Keratinocyte (primary cell): ENCODE data around the gene HOXD11. TPM values are rescaled to one million over a fixed set of nuclear protein-coding genes. Genes with fewer than 3 reads are reported as not detected.

Source experiments
- DNase-seq: peaks from one replicate; pipeline ENCODE4 v3.0.0-alpha.2; 2011; ENCODE audit warnings: low read depth, missing footprints, low spot score
- FAIRE-seq: peaks from 2 replicates; lab custom pipeline; 2011; peaks lifted over from hg19 to GRCh38; lab: Jason Lieb, UNC
- H2AFZ ChIP-seq: 2 replicates; pipeline ENCODE4 v1.6.0; 2012; ENCODE audit warnings: low read length, control low read depth, inconsistent platforms; ENCODE audit not compliant: control insufficient read depth
- H3K27ac ChIP-seq: 2 replicates; pipeline ENCODE4 v1.5.1; 2011; ENCODE audit warnings: low read length; ENCODE audit not compliant: control insufficient read depth, insufficient read depth
- H3K27me3 ChIP-seq: 3 replicates; pipeline ENCODE4 v1.6.0; 2011; ENCODE audit warnings: low read length; ENCODE audit not compliant: control insufficient read depth, insufficient read depth; ENCODE audit errors: extremely low read depth
- H3K36me3 ChIP-seq, 2 experiments: 2 replicates in 1 of 2; 3 replicates in 1 of 2; pipeline ENCODE4 v1.5.1; 2011; ENCODE audit warnings: low read length in 2 of 2, mild to moderate bottlenecking in 1 of 2; ENCODE audit not compliant: control insufficient read depth in 2 of 2, insufficient read depth in 2 of 2; ENCODE audit errors: extremely low read depth in 1 of 2
- H3K4me1 ChIP-seq: 3 replicates; pipeline ENCODE4 v1.5.1; 2011; ENCODE audit warnings: low read length; ENCODE audit not compliant: control insufficient read depth, insufficient read depth; ENCODE audit errors: extremely low read depth
- H3K4me2 ChIP-seq: 3 replicates; pipeline ENCODE4 v1.6.0; 2011; ENCODE audit warnings: low read depth, low read length; ENCODE audit not compliant: control insufficient read depth, insufficient read depth; ENCODE audit errors: extremely low read depth
- H3K4me3 ChIP-seq, 3 experiments: fragments of 200-600 bp in 1 of 3; sonication (generic) in 1 of 3; 2 replicates in 2 of 3; 3 replicates in 1 of 3; pipeline ENCODE4 v1.5.1; 2011 to 2016; ENCODE audit warnings: low read length in 3 of 3, mild to moderate bottlenecking in 3 of 3, control low read depth in 2 of 3, inconsistent platforms in 1 of 3, low read depth in 1 of 3, mixed read lengths in 1 of 3, mixed run types in 1 of 3, moderate library complexity in 1 of 3; ENCODE audit not compliant: control insufficient read depth in 2 of 3, insufficient read depth in 2 of 3; ENCODE audit errors: extremely low read depth in 1 of 3
- H3K79me2 ChIP-seq: 2 replicates; pipeline ENCODE4 v1.6.0; 2012; ENCODE audit warnings: low read length; ENCODE audit not compliant: control insufficient read depth, insufficient read depth
- H3K9ac ChIP-seq: 3 replicates; pipeline ENCODE4 v1.6.0; 2011; ENCODE audit warnings: low read length; ENCODE audit not compliant: control insufficient read depth, insufficient read depth; ENCODE audit errors: extremely low read depth
- H3K9me1 ChIP-seq: 3 replicates; pipeline ENCODE4 v1.6.0; 2011; ENCODE audit warnings: low read length; ENCODE audit not compliant: control insufficient read depth, insufficient read depth; ENCODE audit errors: extremely low read depth
- H3K9me3 ChIP-seq: 2 replicates; pipeline ENCODE4 v1.5.1; 2012; ENCODE audit warnings: low read depth, low read length; ENCODE audit not compliant: control insufficient read depth
- H4K20me1 ChIP-seq: 3 replicates; pipeline ENCODE4 v1.6.0; 2011; ENCODE audit warnings: low read length; ENCODE audit not compliant: control insufficient read depth, insufficient read depth; ENCODE audit errors: extremely low read depth
- EZH2 ChIP-seq: IDR thresholded peaks from one replicate; pipeline ENCODE4 v1.6.1; 2012; ENCODE audit warnings: inconsistent platforms, mild to moderate bottlenecking, low read length, moderate library complexity
- dilution Hi-C: fragments of 300-500 bp; cut with MboI; formaldehyde crosslinking; loops from one replicate; pipeline ENCODE4 v1.7.0; 2020; ENCODE audit warnings: low sequenced_read_pairs; ENCODE audit not compliant: extremely low pct_ligation_motif_present
- polyA plus RNA-seq, 5 experiments: library from polyadenylated mRNA; depleted of rRNA in 3 of 5; stranded (reverse) in 3 of 5; stranded (forward) in 1 of 5; unstranded in 1 of 5; fragments of >200 nt; gene quantifications; 1 replicate in 1 of 5; 2 replicates in 3 of 5; 3 replicates in 1 of 5; pipeline versions ENCODE4 v1.2.1 to v1.2.3, GENCODE V29; 2011 to 2012; ENCODE audit warnings: missing spikeins in 2 of 5, low read depth in 1 of 5, low replicate concordance in 1 of 5
- TF ChIP-seq, protein P1 (sequence below), 3 experiments: IDR thresholded peaks in 1 of 3; conservative IDR thresholded peaks in 1 of 3; optimal IDR thresholded peaks in 1 of 3; 2 replicates in 2 of 3; 3 replicates in 1 of 3; pipeline versions ENCODE3 to v1.5.1; 2011; ENCODE audit warnings: low read length in 3 of 3, mild to moderate bottlenecking in 3 of 3, moderate library complexity in 2 of 3, control low read depth in 1 of 3, inconsistent platforms in 1 of 3; ENCODE audit not compliant: insufficient read depth in 2 of 3; ENCODE audit errors: extremely low read depth in 1 of 3

Gene HOXD11
- polyA plus RNA-seq, 1 donor (not counting 4 experiments of a cell fraction or from before 2014, with no cell fraction given), result not detected

DNA sequence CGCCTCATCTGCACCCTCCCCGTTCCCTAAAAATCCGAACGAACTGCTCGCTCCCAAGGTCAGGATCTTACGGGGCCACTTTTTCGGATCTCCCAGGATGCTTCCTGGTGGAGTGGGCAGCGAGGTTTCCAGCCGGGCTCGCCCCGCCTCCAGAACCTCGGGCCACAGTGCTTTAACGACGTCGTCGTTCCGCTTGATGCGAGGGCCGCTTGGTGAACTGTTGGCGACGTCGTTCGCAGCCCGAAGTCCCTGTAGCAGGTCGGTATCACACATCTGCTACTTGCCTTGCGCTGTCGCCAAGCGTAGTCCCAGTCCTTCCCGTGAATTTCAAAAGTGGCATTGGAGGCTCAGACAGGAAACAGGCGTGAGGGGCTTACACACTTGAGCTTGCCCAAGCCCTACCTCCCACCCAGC lies 38.7 kb upstream of the HOXD11 start:
- H3K4me1 ChIP-seq, result no peaks in the 10 kb centered on the region
- H3K4me2 ChIP-seq, result no peak overlapping the region
- DNase-seq (no peak), FAIRE-seq (no peak)
- no peak overlapping the region for H3K4me3 ChIP-seq
- no peak overlapping the region for H3K27ac ChIP-seq
- H3K9me1 ChIP-seq, result no peaks in the 10 kb centered on the region
- peaks cover 2% of the 10 kb centered on the region for H4K20me1 ChIP-seq
- H3K79me2 ChIP-seq, result no peaks in the 10 kb centered on the region
- H3K27me3 ChIP-seq, result peaks cover 86% of the 10 kb centered on the region
- H3K36me3 ChIP-seq, result no peaks in the 10 kb centered on the region
- dilution Hi-C loops, result no loop called here
- no peak overlapping the region for H2AFZ ChIP-seq
- peak; percentile 41 for TF ChIP-seq EZH2
- TF ChIP-seq, protein P1, sequence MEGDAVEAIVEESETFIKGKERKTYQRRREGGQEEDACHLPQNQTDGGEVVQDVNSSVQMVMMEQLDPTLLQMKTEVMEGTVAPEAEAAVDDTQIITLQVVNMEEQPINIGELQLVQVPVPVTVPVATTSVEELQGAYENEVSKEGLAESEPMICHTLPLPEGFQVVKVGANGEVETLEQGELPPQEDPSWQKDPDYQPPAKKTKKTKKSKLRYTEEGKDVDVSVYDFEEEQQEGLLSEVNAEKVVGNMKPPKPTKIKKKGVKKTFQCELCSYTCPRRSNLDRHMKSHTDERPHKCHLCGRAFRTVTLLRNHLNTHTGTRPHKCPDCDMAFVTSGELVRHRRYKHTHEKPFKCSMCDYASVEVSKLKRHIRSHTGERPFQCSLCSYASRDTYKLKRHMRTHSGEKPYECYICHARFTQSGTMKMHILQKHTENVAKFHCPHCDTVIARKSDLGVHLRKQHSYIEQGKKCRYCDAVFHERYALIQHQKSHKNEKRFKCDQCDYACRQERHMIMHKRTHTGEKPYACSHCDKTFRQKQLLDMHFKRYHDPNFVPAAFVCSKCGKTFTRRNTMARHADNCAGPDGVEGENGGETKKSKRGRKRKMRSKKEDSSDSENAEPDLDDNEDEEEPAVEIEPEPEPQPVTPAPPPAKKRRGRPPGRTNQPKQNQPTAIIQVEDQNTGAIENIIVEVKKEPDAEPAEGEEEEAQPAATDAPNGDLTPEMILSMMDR (optimal IDR thresholded peaks at IDR 0.05 in 1 of 3, IDR thresholded peaks at IDR 0.05 in 1 of 3, conservative IDR thresholded peaks at IDR 0.05 in 1 of 3; ENCODE audit: extremely low read depth in 1 of 3, insufficient read depth in 2 of 3, low read length in 3 of 3), result no peak
- no peak overlapping the region for H3K9ac ChIP-seq
- H3K9me3 ChIP-seq, result no peaks in the 10 kb centered on the region

DNA sequence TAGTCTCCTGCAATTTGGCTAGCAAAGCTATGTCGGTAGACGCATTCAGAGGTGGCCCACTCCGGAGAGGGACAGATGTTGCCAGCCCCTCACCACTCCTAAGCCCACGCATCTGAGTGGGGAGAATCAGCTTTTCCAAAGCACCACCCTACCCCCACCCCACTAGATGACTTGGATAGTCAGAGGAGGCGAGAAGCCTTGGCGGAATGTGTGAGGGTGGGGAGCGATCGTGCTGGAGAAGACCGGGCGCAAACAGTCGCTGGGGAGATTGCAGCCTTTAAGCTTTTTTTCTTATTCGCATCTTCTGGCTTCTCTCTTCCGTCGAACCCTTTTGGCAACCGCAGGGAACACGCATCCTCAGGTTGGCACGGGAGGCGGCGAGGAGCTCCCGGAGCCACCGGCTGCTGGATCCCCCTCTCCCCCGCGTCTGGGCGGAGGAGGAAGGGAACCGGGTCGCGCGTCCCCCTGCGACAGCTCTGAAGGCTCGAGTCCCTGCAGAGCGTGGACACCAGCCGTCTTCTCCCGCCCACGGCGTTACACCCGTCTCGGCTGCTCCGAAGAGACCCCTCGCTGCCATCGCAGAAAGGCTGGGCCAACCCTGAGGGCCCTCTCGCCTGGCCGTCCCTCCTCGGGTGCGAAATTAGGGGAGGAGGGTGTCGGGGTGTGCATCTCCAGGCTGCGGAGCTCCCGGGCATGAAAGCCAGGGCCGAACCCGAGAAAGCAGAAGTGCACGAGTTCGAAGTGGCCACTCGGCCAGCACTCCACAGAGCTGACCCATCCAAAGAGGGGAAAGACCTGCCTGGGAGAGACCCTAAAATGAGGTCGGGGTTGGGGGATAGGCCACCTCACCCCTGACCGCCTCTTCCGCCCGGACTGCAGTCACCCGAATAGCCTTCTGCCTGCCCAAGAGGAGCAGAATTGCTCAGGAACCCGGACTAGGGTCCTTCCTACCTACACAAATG lies 35.5 kb upstream of the HOXD11 start:
- dilution Hi-C loops, result no loop called here
- Histone ChIP-seq H3K9me3 (no peaks in the 10 kb centered on the region), H3K4me3 (no peak overlapping the region), H3K79me2 (no peaks in the 10 kb centered on the region), H3K27me3 (peaks cover 99% of the 10 kb centered on the region), H4K20me1 (no peaks in the 10 kb centered on the region), H3K4me2 (no peak overlapping the region), H3K36me3 (no peaks in the 10 kb centered on the region), H3K4me1 (no peaks in the 10 kb centered on the region), H2AFZ (no peak overlapping the region), H3K9ac (no peak overlapping the region), H3K27ac (no peak overlapping the region), H3K9me1 (no peaks in the 10 kb centered on the region)
- TF ChIP-seq EZH2, result peak; percentile 88
- TF ChIP-seq, protein P1 (optimal IDR thresholded peaks at IDR 0.05 in 1 of 3, IDR thresholded peaks at IDR 0.05 in 1 of 3, conservative IDR thresholded peaks at IDR 0.05 in 1 of 3; ENCODE audit: extremely low read depth in 1 of 3, insufficient read depth in 2 of 3, low read length in 3 of 3), result no peak
- FAIRE-seq, result no peak
- no peak for DNase-seq
